ENCODE measurements around the gene SECISBP2L. TPM values are rescaled to one million over a fixed set of nuclear protein-coding genes. Genes with fewer than 3 reads are reported as not detected.

Gene SECISBP2L
- total and polyA plus RNA-seq, 2 donors (not counting 3 experiments of a cell fraction or from before 2014, with no cell fraction given) = 23.1 to 52.3 TPM

- TF ChIP-seq JUN (IDR thresholded peaks at IDR 0.05; ENCODE audit: borderline replicate concordance, insufficient read depth, insufficient read length, low read depth) (peak; percentile 90), POLR2A (IDR thresholded peaks at IDR 0.05; ENCODE audit: low read depth, low read length) (no peak), FOS (IDR thresholded peaks at IDR 0.05; ENCODE audit: borderline replicate concordance, insufficient read depth, low read length) (peak; percentile 90)
- Histone ChIP-seq H4K20me1 (replicated peaks; ENCODE audit: control insufficient read depth, extremely low read depth, insufficient read depth, low read length) (no peaks in the 10 kb centered on the region), H3K9me1 (replicated peaks; ENCODE audit: control insufficient read depth, extremely low read depth, insufficient read depth, low read length) (no peaks in the 10 kb centered on the region), H3K27ac (ENCODE audit: insufficient read depth, low read depth, low read length) (no peak within 1 kb of the TSS), H3K36me3 (ENCODE audit: control insufficient read depth in 2 of 2, extremely low read depth in 1 of 2, insufficient read depth in 2 of 2, low read length in 2 of 2) (no peaks in the 10 kb centered on the region), H3K4me2 (ENCODE audit: insufficient read depth, low read length) (peak within 1 kb of the TSS; percentile 57), H3K9ac (replicated peaks; ENCODE audit: extremely low read depth, insufficient read depth, low read length) (peak within 1 kb of the TSS; percentile 0), H3K4me3 (replicated peaks in 1 of 3; ENCODE audit: insufficient read depth in 1 of 3, low read depth in 1 of 3, low read length in 3 of 3) (peak within 1 kb of the TSS; percentile 17 to 76 (median 40)), H3K4me1 (ENCODE audit: control insufficient read depth, extremely low read depth, insufficient read depth, low read length) (peaks cover 8% of the 10 kb centered on the region), H2AFZ (ENCODE audit: low read depth, low read length) (peak within 1 kb of the TSS; percentile 94), H3K79me2 (ENCODE audit: control insufficient read depth, insufficient read depth, low read length) (no peaks in the 10 kb centered on the region), H3K27me3 (ENCODE audit: control insufficient read depth in 2 of 2, insufficient read depth in 2 of 2, low read length in 2 of 2) (peaks cover 13 to 21% of the 10 kb centered on the region in 2 experiments), H3K9me3 (replicated peaks; ENCODE audit: control insufficient read depth, insufficient read depth, low read length) (no peaks in the 10 kb centered on the region)
- DNase-seq (ENCODE audit: low read depth, low spot score) (peak; percentile 89), FAIRE-seq (peak; percentile 96)
- intact Hi-C loops (cut with micrococcal nuclease) = loop anchor here (1.0 to 5.0 kb wide), 7 partner anchors 12 to 659 kb away; partner anchors contain the start of genes COPS2, DTWD1, EID1 and FAM227B
- dilution Hi-C loops (cut with MboI; ENCODE audit: extremely low pct_ligation_motif_present, low sequenced_read_pairs) = no loop called here
- BruUV-seq (replicated peaks) = no TSS peak
- ChIA-PET POLR2A (interaction anchor here (0.9 to 2.3 kb wide), 3 partner anchors 9 to 86 kb away, joined by 3 to 9 read pairs (median 5); partner anchors contain the start of gene EID1), CTCF (interaction anchor here (0.7 to 6.0 kb wide), 13 partner anchors 10 to 1182 kb away, joined by 3 to 86 read pairs (median 4); partner anchors contain the start of genes EID1 and SECISBP2L)
Observed at GRCh38 chr15:48963524-48964113, 82.6 kb downstream of the SECISBP2L start, which contains the start of gene SHC4. Gene SHC4 (minus strand): TSS chr15:48963919. CDS start chr15:48963015, 904 bp downstream.

GRCh38 chr15:48962662-48963523, 83.4 kb downstream of the SECISBP2L start:
- peak; percentile 39 for DNase-seq (ENCODE audit: low read depth, low spot score)
- peak overlapping the region; percentile 57 for H3K4me2 ChIP-seq (ENCODE audit: insufficient read depth, low read length)
- ChIA-PET CTCF (interaction anchor here (1.4 to 6.0 kb wide), 7 partner anchors 12 to 1182 kb away, joined by 4 to 86 read pairs (median 8); partner anchors contain the start of genes EID1 and SECISBP2L), POLR2A (interaction anchor here (1.3 kb wide), 1 partner anchor 85 kb away, joined by 5 read pairs; the partner anchor contains the start of gene EID1)
- no peaks in the 10 kb centered on the region for H4K20me1 ChIP-seq (replicated peaks; ENCODE audit: control insufficient read depth, extremely low read depth, insufficient read depth, low read length)
- peak overlapping the region; percentile 94 for H2AFZ ChIP-seq (ENCODE audit: low read depth, low read length)
- no TSS peak for BruUV-seq (replicated peaks)
- dilution Hi-C loops (cut with MboI; ENCODE audit: extremely low pct_ligation_motif_present, low sequenced_read_pairs) = no loop called here
- peak overlapping the region; percentile 17 to 76 (median 40) for H3K4me3 ChIP-seq (replicated peaks in 1 of 3; ENCODE audit: insufficient read depth in 1 of 3, low read depth in 1 of 3, low read length in 3 of 3)
- H3K27me3 ChIP-seq (ENCODE audit: control insufficient read depth in 2 of 2, insufficient read depth in 2 of 2, low read length in 2 of 2) = peaks cover 12 to 22% of the 10 kb centered on the region in 2 experiments
- no peak overlapping the region for H3K27ac ChIP-seq (ENCODE audit: insufficient read depth, low read depth, low read length)
- H3K9me3 ChIP-seq (replicated peaks; ENCODE audit: control insufficient read depth, insufficient read depth, low read length) = no peaks in the 10 kb centered on the region
- no peaks in the 10 kb centered on the region for H3K36me3 ChIP-seq (ENCODE audit: control insufficient read depth in 2 of 2, extremely low read depth in 1 of 2, insufficient read depth in 2 of 2, low read length in 2 of 2)
- no peaks in the 10 kb centered on the region for H3K79me2 ChIP-seq (ENCODE audit: control insufficient read depth, insufficient read depth, low read length)
- no peak for TF ChIP-seq GATA2 (IDR thresholded peaks at IDR 0.05; ENCODE audit: insufficient read depth, insufficient read length, low read depth, low read length)
- TF ChIP-seq JUN (IDR thresholded peaks at IDR 0.05; ENCODE audit: borderline replicate concordance, insufficient read depth, insufficient read length, low read depth) = no peak
- no peak for TF ChIP-seq POLR2AphosphoS5 (IDR thresholded peaks at IDR 0.05; ENCODE audit: insufficient read depth, low read depth, low read length)
- no peak for TF ChIP-seq POLR2A (IDR thresholded peaks at IDR 0.05; ENCODE audit: low read depth, low read length)
- TF ChIP-seq EZH2 (IDR thresholded peaks at IDR 0.05; ENCODE audit: borderline replicate concordance, low read depth, low read length, severe bottlenecking) = no peak
- no peak for TF ChIP-seq FOS (IDR thresholded peaks at IDR 0.05; ENCODE audit: borderline replicate concordance, insufficient read depth, low read length)
- TF ChIP-seq MYC (IDR thresholded peaks at IDR 0.05; ENCODE audit: low read depth, low read length) = no peak
- TF ChIP-seq MAX (IDR thresholded peaks at IDR 0.05; ENCODE audit: insufficient read depth, insufficient read length) = no peak
- TF ChIP-seq, protein P1, sequence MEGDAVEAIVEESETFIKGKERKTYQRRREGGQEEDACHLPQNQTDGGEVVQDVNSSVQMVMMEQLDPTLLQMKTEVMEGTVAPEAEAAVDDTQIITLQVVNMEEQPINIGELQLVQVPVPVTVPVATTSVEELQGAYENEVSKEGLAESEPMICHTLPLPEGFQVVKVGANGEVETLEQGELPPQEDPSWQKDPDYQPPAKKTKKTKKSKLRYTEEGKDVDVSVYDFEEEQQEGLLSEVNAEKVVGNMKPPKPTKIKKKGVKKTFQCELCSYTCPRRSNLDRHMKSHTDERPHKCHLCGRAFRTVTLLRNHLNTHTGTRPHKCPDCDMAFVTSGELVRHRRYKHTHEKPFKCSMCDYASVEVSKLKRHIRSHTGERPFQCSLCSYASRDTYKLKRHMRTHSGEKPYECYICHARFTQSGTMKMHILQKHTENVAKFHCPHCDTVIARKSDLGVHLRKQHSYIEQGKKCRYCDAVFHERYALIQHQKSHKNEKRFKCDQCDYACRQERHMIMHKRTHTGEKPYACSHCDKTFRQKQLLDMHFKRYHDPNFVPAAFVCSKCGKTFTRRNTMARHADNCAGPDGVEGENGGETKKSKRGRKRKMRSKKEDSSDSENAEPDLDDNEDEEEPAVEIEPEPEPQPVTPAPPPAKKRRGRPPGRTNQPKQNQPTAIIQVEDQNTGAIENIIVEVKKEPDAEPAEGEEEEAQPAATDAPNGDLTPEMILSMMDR (IDR thresholded peaks at IDR 0.05; ENCODE audit: extremely low read depth in 1 of 2, insufficient read depth in 1 of 2, low read depth in 1 of 2, low read length in 2 of 2) = no peak
- intact Hi-C loops (cut with micrococcal nuclease) = loop anchor here (1.0 to 5.0 kb wide), 7 partner anchors 12 to 659 kb away; partner anchors contain the start of genes COPS2, DTWD1, EID1 and FAM227B
- no peaks in the 10 kb centered on the region for H3K9me1 ChIP-seq (replicated peaks; ENCODE audit: control insufficient read depth, extremely low read depth, insufficient read depth, low read length)
- H3K9ac ChIP-seq (replicated peaks; ENCODE audit: extremely low read depth, insufficient read depth, low read length) = no peak overlapping the region
- peaks cover 8% of the 10 kb centered on the region for H3K4me1 ChIP-seq (ENCODE audit: control insufficient read depth, extremely low read depth, insufficient read depth, low read length)
- FAIRE-seq = peak; percentile 65

Data from endothelial cell of umbilical vein (primary cell).